GM19463 (cell line): ENCODE measurements around the gene GLTPD2.

ENCODE experiments used
- ATAC-seq: cut with Tn5 transposase; IDR thresholded peaks from one replicate; pipeline ENCODE4 v1.9.1; 2021; ENCODE audit warnings: mild to moderate bottlenecking, moderate library complexity; ENCODE audit not compliant: unreplicated experiment

GLTPD2 gene

GRCh38 chr17:4788807-4789700 lies at the start of gene GLTPD2:
Gene GLTPD2 (plus strand): TSS chr17:4788964. CDS start chr17:4789012, 48 bp downstream.
- ATAC-seq = no peak

GRCh38 chr17:4739122-4740024 lies 49.4 kb upstream of the GLTPD2 start, which contains the start of the genes CXCL16 and ZMYND15:
Gene CXCL16 (minus strand): TSS chr17:4739928. CDS start chr17:4739339, 589 bp downstream.
Gene ZMYND15 (plus strand): TSS chr17:4739833. CDS start chr17:4740549, 716 bp downstream.
- no peak for ATAC-seq

GRCh38 chr17:4740025-4740351 lies 48.8 kb upstream of the GLTPD2 start:
- no peak for ATAC-seq

- no peak for ATAC-seq
Measured at GRCh38 chr17:4740584-4740983, 48.2 kb upstream of the GLTPD2 start.

- ATAC-seq = no peak
Measured at GRCh38 chr17:4741544-4741943, 47.2 kb upstream of the GLTPD2 start.

- ATAC-seq = no peak
Measured at GRCh38 chr17:4742133-4742532, 46.6 kb upstream of the GLTPD2 start.

- no peak for ATAC-seq
Measured at GRCh38 chr17:4742629-4743028, 46.1 kb upstream of the GLTPD2 start.

GRCh38 chr17:4743216-4743615 lies 45.5 kb upstream of the GLTPD2 start:
- ATAC-seq = no peak

- ATAC-seq = no peak
Measured at GRCh38 chr17:4743898-4744297, 44.9 kb upstream of the GLTPD2 start.

- ATAC-seq = no peak
Measured at GRCh38 chr17:4744999-4745969, 43.5 kb upstream of the GLTPD2 start.

GRCh38 chr17:4747847-4748246 lies 40.9 kb upstream of the GLTPD2 start:
- no peak for ATAC-seq

- ATAC-seq = no peak
Measured at GRCh38 chr17:4748686-4749085, 40.1 kb upstream of the GLTPD2 start.

- no peak for ATAC-seq
Measured at GRCh38 chr17:4750606-4751005, 38.2 kb upstream of the GLTPD2 start.

GRCh38 chr17:4751932-4752331 lies 36.8 kb upstream of the GLTPD2 start:
- no peak for ATAC-seq

GRCh38 chr17:4753392-4753791 lies 35.4 kb upstream of the GLTPD2 start:
- ATAC-seq = no peak

GRCh38 chr17:4759776-4760236 lies 29.0 kb upstream of the GLTPD2 start:
- no peak for ATAC-seq

GRCh38 chr17:4764595-4764994 lies 24.2 kb upstream of the GLTPD2 start:
- no peak for ATAC-seq

- no peak for ATAC-seq
Measured at GRCh38 chr17:4766201-4766600, 22.6 kb upstream of the GLTPD2 start.

GRCh38 chr17:4766723-4767122 lies 22.0 kb upstream of the GLTPD2 start:
- no peak for ATAC-seq

- ATAC-seq = no peak
Measured at GRCh38 chr17:4768298-4768697, 20.5 kb upstream of the GLTPD2 start.
